Calu3 (cell line): Measurements from ENCODE around the gene TSPAN18. TPM values are rescaled to one million over a fixed set of nuclear protein-coding genes. Genes with fewer than 3 reads are reported as not detected.

ENCODE experiments used
- BruUV-seq: library from RNA; stranded (reverse); fragments of 400-500 nt; replicated peaks from 2 replicates; lab custom pipeline; 2021; lab: Mats Ljungman, UMichigan
- CTCF ChIA-PET: fragments of 300-600 bp; sonication (Branson Sonifier 250); formaldehyde crosslinking; loops from one replicate; lab custom pipeline; 2022; ENCODE audit warnings: antibody characterized with exemption; lab: Charles Lee
- DNase-seq: peaks from one replicate; pipeline ENCODE4 v3.0.0; 2022
- H3K27ac Mint-ChIP-seq: one replicate; pipeline ENCODE4 v1.8.0; 2022; ENCODE audit warnings: mixed read lengths; ENCODE audit not compliant: unreplicated experiment
- H3K27me3 Mint-ChIP-seq: one replicate; pipeline ENCODE4 v1.8.0; 2022; ENCODE audit warnings: mixed read lengths; ENCODE audit not compliant: unreplicated experiment
- H3K36me3 Mint-ChIP-seq: one replicate; pipeline ENCODE4 v1.8.0; 2022; ENCODE audit warnings: mild to moderate bottlenecking, moderate library complexity, mixed read lengths; ENCODE audit not compliant: insufficient read depth, unreplicated experiment
- H3K4me1 Mint-ChIP-seq: one replicate; pipeline ENCODE4 v1.8.0; 2022; ENCODE audit warnings: mild to moderate bottlenecking, low read depth, mixed read lengths; ENCODE audit not compliant: unreplicated experiment
- H3K4me3 Mint-ChIP-seq: one replicate; pipeline ENCODE4 v1.8.0; 2022; ENCODE audit warnings: mild to moderate bottlenecking, low read depth, moderate library complexity, mixed read lengths; ENCODE audit not compliant: unreplicated experiment
- H3K9me3 Mint-ChIP-seq: one replicate; pipeline ENCODE4 v1.8.0; 2022; ENCODE audit warnings: low read depth, mixed read lengths; ENCODE audit not compliant: unreplicated experiment
- intact Hi-C: fragments of 100-400 bp; cut with micrococcal nuclease; formaldehyde crosslinking; loops from one replicate; pipeline ENCODE4 v1.10.0; 2022; ENCODE audit not compliant: unreplicated experiment
- total RNA-seq: library from RNA; stranded (reverse); gene quantifications from 2 replicates; pipeline ENCODE4 v1.2.3, GENCODE V29; 2022
- TF ChIP-seq, protein P1 (sequence below): fragments of 200-600 bp; IDR thresholded peaks from one replicate; pipeline ENCODE4 v1.8.0; 2022; ENCODE audit warnings: antibody characterized with exemption; ENCODE audit not compliant: unreplicated experiment

Gene TSPAN18
- total RNA-seq, 1 experiment from 2014 or later = not detected

DNA sequence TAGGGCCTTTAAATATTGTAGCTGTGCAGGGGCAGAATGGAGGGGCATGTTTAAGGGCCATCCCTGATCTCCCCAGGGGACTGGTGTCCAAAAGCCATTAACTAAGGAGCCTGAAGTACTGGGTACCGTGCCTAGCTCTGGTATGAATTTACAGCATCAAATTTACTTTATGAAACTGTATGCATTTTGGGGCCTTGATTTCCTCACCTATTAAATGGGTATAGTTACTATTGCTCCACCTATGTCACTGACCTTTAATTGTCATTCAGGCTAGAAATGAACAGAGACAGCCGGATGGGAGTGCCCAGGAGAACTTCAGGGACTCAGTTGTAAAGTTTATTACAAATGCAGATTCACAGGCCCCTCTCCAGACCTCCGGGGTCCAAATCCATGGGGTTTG, 235.7 kb downstream of the TSPAN18 start:
- CTCF ChIA-PET = no interaction called here
- Mint-ChIP-seq H3K27me3 (peaks cover 14% of the 10 kb centered on the region), H3K4me3 (no peak overlapping the region), H3K36me3 (peaks cover 5% of the 10 kb centered on the region), H3K9me3 (no peaks in the 10 kb centered on the region), H3K27ac (no peak overlapping the region), H3K4me1 (peaks cover 17% of the 10 kb centered on the region)
- intact Hi-C loops = no loop called here
- TF ChIP-seq, protein P1, sequence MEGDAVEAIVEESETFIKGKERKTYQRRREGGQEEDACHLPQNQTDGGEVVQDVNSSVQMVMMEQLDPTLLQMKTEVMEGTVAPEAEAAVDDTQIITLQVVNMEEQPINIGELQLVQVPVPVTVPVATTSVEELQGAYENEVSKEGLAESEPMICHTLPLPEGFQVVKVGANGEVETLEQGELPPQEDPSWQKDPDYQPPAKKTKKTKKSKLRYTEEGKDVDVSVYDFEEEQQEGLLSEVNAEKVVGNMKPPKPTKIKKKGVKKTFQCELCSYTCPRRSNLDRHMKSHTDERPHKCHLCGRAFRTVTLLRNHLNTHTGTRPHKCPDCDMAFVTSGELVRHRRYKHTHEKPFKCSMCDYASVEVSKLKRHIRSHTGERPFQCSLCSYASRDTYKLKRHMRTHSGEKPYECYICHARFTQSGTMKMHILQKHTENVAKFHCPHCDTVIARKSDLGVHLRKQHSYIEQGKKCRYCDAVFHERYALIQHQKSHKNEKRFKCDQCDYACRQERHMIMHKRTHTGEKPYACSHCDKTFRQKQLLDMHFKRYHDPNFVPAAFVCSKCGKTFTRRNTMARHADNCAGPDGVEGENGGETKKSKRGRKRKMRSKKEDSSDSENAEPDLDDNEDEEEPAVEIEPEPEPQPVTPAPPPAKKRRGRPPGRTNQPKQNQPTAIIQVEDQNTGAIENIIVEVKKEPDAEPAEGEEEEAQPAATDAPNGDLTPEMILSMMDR = no peak
- DNase-seq = no peak
- no TSS peak for BruUV-seq

DNA sequence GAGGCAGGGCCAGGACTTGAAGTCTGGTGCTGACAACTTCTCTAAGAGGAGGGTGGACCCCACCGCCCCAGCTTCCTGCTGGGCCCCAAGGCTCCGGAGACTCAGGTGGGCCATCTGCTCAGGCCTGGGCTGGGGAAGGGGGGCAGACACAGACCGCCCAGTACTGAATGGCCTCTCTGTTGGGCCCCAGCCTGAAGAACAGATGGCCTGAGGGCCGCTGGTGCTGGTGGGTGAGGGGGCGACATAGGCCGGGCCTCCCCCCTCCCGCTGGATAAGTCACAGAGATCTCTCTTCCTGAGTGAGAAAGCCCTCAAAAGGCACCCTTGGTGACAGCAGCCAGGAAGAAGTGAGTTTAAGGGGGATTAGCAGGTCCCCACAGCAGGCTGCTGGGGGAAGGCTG, 236.4 kb downstream of the TSPAN18 start:
- Mint-ChIP-seq H3K4me1 (peaks cover 12% of the 10 kb centered on the region), H3K9me3 (no peaks in the 10 kb centered on the region), H3K27me3 (peaks cover 14% of the 10 kb centered on the region), H3K36me3 (peaks cover 3% of the 10 kb centered on the region), H3K27ac (no peak overlapping the region), H3K4me3 (no peak overlapping the region)
- TF ChIP-seq, protein P1 = no peak
- CTCF ChIA-PET = no interaction called here
- intact Hi-C loops = no loop called here
- BruUV-seq = no TSS peak
- DNase-seq = no peak

DNA sequence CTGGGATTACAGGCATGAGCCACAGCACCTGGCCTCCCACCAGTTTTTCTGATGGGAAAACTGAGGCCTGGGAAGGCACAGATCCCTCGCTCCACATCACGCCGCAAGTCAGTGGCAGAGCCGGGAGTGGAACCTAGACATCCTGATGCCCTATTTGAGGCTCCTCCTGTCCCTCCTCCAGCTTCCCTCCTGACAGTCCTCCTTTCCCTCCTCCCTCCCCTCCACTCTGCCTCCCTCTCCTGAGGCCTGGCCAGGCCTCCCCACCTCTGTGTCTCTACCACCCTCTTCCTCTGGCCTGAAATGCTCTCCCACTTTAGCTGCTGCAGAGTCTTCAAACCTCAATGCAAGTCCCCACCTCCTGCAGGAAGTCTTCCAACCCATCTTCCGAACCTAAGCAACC, 237.2 kb downstream of the TSPAN18 start:
- Mint-ChIP-seq H3K27ac (no peak overlapping the region), H3K27me3 (peaks cover 14% of the 10 kb centered on the region), H3K36me3 (no peaks in the 10 kb centered on the region), H3K4me3 (no peak overlapping the region), H3K9me3 (no peaks in the 10 kb centered on the region), H3K4me1 (peaks cover 4% of the 10 kb centered on the region)
- CTCF ChIA-PET = no interaction called here
- DNase-seq = no peak
- intact Hi-C loops = no loop called here
- BruUV-seq = no TSS peak
- TF ChIP-seq, protein P1 = no peak

GRCh38 chr11:44964526-44965209, 237.9 kb downstream of the TSPAN18 start:
- Mint-ChIP-seq H3K4me3 (no peak overlapping the region), H3K27ac (no peak overlapping the region), H3K27me3 (peaks cover 14% of the 10 kb centered on the region), H3K9me3 (no peaks in the 10 kb centered on the region), H3K4me1 (no peaks in the 10 kb centered on the region), H3K36me3 (no peaks in the 10 kb centered on the region)
- BruUV-seq = no TSS peak
- no peak for DNase-seq
- TF ChIP-seq, protein P1 = no peak
- intact Hi-C loops = no loop called here
- CTCF ChIA-PET = no interaction called here
